ENCODE results near the gene POLA2. TPM values are rescaled to one million over a fixed set of nuclear protein-coding genes. Genes with fewer than 3 reads are reported as not detected.
"Not testable (repeated sequence)": the region's sequence is repeated elsewhere in the genome, so short reads cannot be mapped to it uniquely, and the experiment has no call there.

Gene POLA2
- total RNA-seq, 1 donor from 2014 or later: 6.2 TPM

DNA sequence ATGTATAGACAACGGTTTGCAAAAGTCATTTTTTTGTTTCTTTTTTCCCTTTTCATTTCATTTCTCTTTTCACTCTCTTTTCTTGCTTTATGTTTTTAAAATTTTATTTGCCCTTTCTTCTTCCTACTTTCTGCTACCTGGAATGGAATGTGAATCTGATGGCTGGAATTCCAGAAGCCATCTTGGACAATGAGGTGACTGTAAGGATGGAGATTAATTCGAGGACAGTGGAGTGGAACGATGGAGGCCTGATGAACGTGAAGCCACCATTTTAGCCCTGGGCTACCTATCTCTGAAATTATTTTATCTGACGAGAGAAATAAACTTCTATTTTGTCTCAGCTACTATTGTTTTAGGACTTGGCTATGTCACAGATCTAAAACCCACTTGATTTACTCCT lies 2.8 kb upstream of the POLA2 start:
- TF ChIP-seq, protein P1, sequence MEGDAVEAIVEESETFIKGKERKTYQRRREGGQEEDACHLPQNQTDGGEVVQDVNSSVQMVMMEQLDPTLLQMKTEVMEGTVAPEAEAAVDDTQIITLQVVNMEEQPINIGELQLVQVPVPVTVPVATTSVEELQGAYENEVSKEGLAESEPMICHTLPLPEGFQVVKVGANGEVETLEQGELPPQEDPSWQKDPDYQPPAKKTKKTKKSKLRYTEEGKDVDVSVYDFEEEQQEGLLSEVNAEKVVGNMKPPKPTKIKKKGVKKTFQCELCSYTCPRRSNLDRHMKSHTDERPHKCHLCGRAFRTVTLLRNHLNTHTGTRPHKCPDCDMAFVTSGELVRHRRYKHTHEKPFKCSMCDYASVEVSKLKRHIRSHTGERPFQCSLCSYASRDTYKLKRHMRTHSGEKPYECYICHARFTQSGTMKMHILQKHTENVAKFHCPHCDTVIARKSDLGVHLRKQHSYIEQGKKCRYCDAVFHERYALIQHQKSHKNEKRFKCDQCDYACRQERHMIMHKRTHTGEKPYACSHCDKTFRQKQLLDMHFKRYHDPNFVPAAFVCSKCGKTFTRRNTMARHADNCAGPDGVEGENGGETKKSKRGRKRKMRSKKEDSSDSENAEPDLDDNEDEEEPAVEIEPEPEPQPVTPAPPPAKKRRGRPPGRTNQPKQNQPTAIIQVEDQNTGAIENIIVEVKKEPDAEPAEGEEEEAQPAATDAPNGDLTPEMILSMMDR (IDR thresholded peaks at IDR 0.05): no peak
- Mint-ChIP-seq H3K9me3 (ENCODE audit: low read depth) (no peaks in the 10 kb centered on the region), H3K4me3 (ENCODE audit: unreplicated experiment) (no peak overlapping the region), H3K36me3 (ENCODE audit: low read depth) (no peaks in the 10 kb centered on the region), H3K4me1 (ENCODE audit: low read depth) (peaks cover 14% of the 10 kb centered on the region), H3K27ac (ENCODE audit: unreplicated experiment) (no peak overlapping the region), H3K27me3 (ENCODE audit: low read depth) (peaks cover 2% of the 10 kb centered on the region)
- DNase-seq (ENCODE audit: low spot score): no peak

DNA sequence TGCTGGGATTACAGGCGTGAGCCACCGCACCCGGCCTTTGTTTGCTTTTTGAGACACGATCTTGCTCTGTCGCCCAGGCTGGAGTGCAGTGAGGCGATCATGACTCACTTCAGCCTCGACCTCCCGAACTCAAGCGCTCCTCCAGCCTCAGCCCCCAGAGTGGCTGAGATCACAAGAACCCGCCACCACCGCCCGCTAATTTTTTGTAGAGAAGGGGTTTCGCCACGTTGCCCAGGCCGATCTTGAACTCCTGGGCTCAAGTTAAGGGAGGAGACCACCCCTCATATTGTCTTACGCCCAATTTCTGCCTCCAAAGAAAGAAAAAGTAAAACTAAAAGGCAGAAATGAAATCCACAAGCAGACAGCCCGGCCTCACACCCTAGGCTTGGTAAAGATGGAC lies 1.5 kb upstream of the POLA2 start:
- Mint-ChIP-seq H3K27ac (ENCODE audit: unreplicated experiment) (peak overlapping the region; percentile 17), H3K9me3 (ENCODE audit: low read depth) (no peaks in the 10 kb centered on the region), H3K27me3 (ENCODE audit: low read depth) (no peaks in the 10 kb centered on the region), H3K4me3 (ENCODE audit: unreplicated experiment) (no peak overlapping the region), H3K4me1 (ENCODE audit: low read depth) (peaks cover 19% of the 10 kb centered on the region), H3K36me3 (ENCODE audit: low read depth) (no peaks in the 10 kb centered on the region)
- DNase-seq (ENCODE audit: low spot score): no peak
- TF ChIP-seq, protein P1 (IDR thresholded peaks at IDR 0.05): no peak

DNA sequence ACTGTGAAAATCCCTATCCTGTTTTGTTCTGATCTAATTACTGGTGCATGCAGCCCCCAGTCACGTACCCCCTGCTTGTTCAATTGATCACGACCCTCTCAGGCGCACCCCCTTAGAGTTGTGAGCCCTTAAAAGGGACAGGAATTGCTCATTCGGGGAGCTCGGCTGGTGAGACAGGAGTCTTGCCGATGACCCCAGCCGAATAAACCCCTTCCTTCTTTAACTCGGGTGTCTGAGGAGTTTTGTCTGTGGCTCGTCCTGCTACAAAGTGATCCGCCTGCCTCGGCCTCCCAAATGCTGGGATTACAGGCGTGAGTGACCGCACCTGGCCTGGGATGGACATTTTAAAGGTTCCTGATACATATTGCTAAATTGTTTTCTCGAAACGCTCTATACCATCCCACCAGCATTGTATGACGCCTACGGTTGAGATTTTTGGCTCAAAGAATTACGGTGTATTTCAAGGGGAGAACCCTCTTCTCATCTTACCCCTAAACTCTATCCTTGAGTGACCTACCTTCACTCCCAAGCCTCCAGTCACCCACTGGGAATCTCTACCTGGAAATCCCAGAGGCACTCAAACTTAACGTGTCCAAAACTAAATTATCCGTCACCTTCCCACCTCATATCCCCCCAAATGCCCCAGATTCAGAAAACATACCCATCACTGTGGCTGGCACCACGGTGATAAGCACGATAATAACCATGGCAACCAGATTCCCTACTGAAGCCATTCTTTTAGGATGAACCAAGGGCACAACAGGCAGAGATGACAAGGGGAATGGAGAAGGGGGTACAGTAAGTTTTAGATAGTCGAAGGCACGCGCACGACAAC lies 789 bp upstream of the POLA2 start:
- TF ChIP-seq, protein P1 (IDR thresholded peaks at IDR 0.05): no peak
- no peaks in the 10 kb centered on the region for H3K9me3 Mint-ChIP-seq (ENCODE audit: low read depth)
- peaks cover 19% of the 10 kb centered on the region for H3K4me1 Mint-ChIP-seq (ENCODE audit: low read depth)
- H3K27ac Mint-ChIP-seq (ENCODE audit: unreplicated experiment): peak overlapping the region; percentile 89
- H3K4me3 Mint-ChIP-seq (ENCODE audit: unreplicated experiment): peak overlapping the region; percentile 79
- no peaks in the 10 kb centered on the region for H3K36me3 Mint-ChIP-seq (ENCODE audit: low read depth)
- no peaks in the 10 kb centered on the region for H3K27me3 Mint-ChIP-seq (ENCODE audit: low read depth)
- no peak for DNase-seq (ENCODE audit: low spot score)

DNA sequence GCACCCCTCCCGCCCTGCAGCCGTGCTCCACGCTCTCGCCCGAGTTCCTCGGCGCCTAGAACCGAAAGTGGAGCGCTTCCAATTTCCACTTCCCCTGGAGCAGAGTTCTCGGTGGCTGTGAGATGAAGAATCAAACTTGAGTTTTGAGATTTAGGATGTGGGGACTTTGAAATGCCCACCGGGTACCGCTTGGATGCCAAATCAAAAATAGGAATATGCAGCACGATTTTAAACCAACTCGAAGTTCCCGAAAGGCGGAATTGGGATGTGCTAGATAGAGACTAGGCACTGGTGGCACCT lies 569 bp downstream of the POLA2 start:
- no peaks in the 10 kb centered on the region for H3K27me3 Mint-ChIP-seq (ENCODE audit: low read depth)
- peak overlapping the region; percentile 79 for H3K4me3 Mint-ChIP-seq (ENCODE audit: unreplicated experiment)
- H3K27ac Mint-ChIP-seq (ENCODE audit: unreplicated experiment): peak overlapping the region; percentile 80
- TF ChIP-seq, protein P1 (IDR thresholded peaks at IDR 0.05): no peak
- DNase-seq (ENCODE audit: low spot score): no peak
- H3K9me3 Mint-ChIP-seq (ENCODE audit: low read depth): no peaks in the 10 kb centered on the region
- H3K36me3 Mint-ChIP-seq (ENCODE audit: low read depth): no peaks in the 10 kb centered on the region
- peaks cover 19% of the 10 kb centered on the region for H3K4me1 Mint-ChIP-seq (ENCODE audit: low read depth)

DNA sequence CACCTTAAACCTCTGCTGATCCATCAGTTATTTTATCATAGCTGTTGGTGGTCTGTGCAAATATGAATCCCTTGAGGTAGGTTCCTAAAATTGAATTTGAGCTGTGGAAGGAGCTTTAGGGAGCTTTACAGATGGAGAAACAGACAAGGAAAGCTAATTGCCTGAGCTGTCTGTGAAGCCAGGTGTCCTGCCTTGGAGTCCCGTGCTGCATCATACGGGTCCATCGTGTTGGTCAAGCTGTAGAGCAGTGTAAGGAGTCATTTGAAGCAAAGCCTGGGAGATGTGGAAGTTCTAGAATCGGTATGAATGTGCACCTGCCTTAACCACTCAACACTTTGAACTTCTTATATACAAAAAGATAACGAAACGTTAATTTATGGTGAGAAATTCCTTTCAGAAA lies 1.0 kb downstream of the POLA2 start:
- Mint-ChIP-seq H3K27ac (ENCODE audit: unreplicated experiment) (no peak overlapping the region), H3K36me3 (ENCODE audit: low read depth) (no peaks in the 10 kb centered on the region), H3K4me1 (ENCODE audit: low read depth) (peaks cover 19% of the 10 kb centered on the region), H3K4me3 (ENCODE audit: unreplicated experiment) (peak overlapping the region; percentile 79), H3K9me3 (ENCODE audit: low read depth) (no peaks in the 10 kb centered on the region), H3K27me3 (ENCODE audit: low read depth) (no peaks in the 10 kb centered on the region)
- DNase-seq (ENCODE audit: low spot score): no peak
- TF ChIP-seq, protein P1 (IDR thresholded peaks at IDR 0.05): no peak

DNA sequence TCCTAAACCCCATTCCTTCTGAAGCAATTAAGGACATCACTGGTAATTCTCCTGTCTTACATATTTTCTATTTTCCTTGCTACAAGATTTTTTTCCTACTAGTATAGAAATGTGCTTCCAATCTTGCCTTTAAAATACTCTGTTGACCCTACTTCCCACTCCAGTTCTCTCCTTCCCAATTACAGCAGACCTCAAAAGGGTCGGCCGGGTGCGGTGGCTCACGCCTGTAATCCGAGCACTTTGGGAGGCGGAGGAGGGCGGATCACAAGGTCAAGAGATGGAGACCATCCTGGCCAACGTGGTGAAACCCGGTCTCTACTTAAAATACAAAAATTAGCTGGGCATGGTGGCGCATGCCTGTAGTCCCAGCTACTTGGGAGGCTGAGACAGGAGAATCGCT lies 3.0 kb downstream of the POLA2 start:
- H3K9me3 Mint-ChIP-seq (ENCODE audit: low read depth); H3K27me3 Mint-ChIP-seq (ENCODE audit: low read depth); H3K36me3 Mint-ChIP-seq (ENCODE audit: low read depth); DNase-seq (ENCODE audit: low spot score); H3K4me3 Mint-ChIP-seq (ENCODE audit: unreplicated experiment); H3K27ac Mint-ChIP-seq (ENCODE audit: unreplicated experiment): not testable (repeated sequence)
- H3K4me1 Mint-ChIP-seq (ENCODE audit: low read depth): peaks cover 19% of the 10 kb centered on the region
